Sigmoid colon (tissue), 7 donors: ENCODE measurements around the gene ALX4. TPM values are rescaled to one million over a fixed set of nuclear protein-coding genes. Genes with fewer than 3 reads are reported as not detected.

Experiments
- DNase-seq: peaks from one replicate; pipeline ENCODE4 v3.0.0-alpha.2; 2019
- H3K27ac ChIP-seq, 4 donors: fragments of 200-600 bp; sonication (generic); one replicate each; pipeline ENCODE4 v1.5.1; 2016 to 2019; ENCODE audit warnings: mild to moderate bottlenecking in 1 of 4
- H3K27me3 ChIP-seq, 3 donors: fragments of 200-600 bp; sonication (generic); one replicate each; pipeline ENCODE4 v1.5.1; 2019; ENCODE audit warnings: mild to moderate bottlenecking in 1 of 3
- H3K36me3 ChIP-seq, 4 donors: fragments of 200-600 bp; sonication (generic); one replicate each; pipeline ENCODE4 v1.5.1; 2016 to 2019
- H3K4me1 ChIP-seq, 4 donors: fragments of 200-600 bp; sonication (generic); one replicate each; pipeline ENCODE4 v1.5.1; 2017 to 2019
- H3K4me3 ChIP-seq, 4 donors: fragments of 200-600 bp; sonication (generic); one replicate each; pipeline ENCODE4 v1.5.1; 2017 to 2019; ENCODE audit warnings: mild to moderate bottlenecking in 2 of 4, moderate library complexity in 1 of 4
- H3K9me3 ChIP-seq, 4 donors: fragments of 200-600 bp in 3 of 4; sonication (generic) in 3 of 4; one replicate each; pipeline versions ENCODE4 v1.5.1 to v1.6.1; 2013 to 2019
- EP300 ChIP-seq, 4 donors: sonication (generic); formaldehyde crosslinking; IDR thresholded peaks; one replicate each; pipeline ENCODE4 v1.6.1; 2017; ENCODE audit warnings: antibody characterized with exemption in 4 of 4
- POLR2A ChIP-seq, 2 donors: fragments of 450-650 bp; IDR thresholded peaks; one replicate each; pipeline ENCODE4 v1.6.1; 2016; ENCODE audit warnings: antibody characterized with exemption in 2 of 2, mild to moderate bottlenecking in 2 of 2, moderate library complexity in 2 of 2
- POLR2AphosphoS5 ChIP-seq, 4 donors: sonication (generic); formaldehyde crosslinking; IDR thresholded peaks; one replicate each; pipeline ENCODE4 v1.6.1; 2017; ENCODE audit warnings: antibody characterized with exemption in 4 of 4
- WGBS, 2 donors: extraction: QIAGEN DNeasy Blood & Tissue Kit; methylation state at CpG; one replicate each; pipeline ENCODE4 v1.1.7; 2013; 5-methylcytosine and 5-hydroxymethylcytosine counted together
- intact Hi-C: fragments of 100-400 bp; cut with DNase I; formaldehyde crosslinking; loops from one replicate; pipeline ENCODE4 v1.15.1; 2023
- polyA plus RNA-seq, 3 donors: library from polyadenylated mRNA; stranded (reverse); fragments of 200-250 nt; gene quantifications; one replicate each; pipeline ENCODE4 v1.2.3, GENCODE V29; 2013
- total RNA-seq, 4 donors: library from RNA; depleted of rRNA; stranded (reverse); fragments of >200 nt; gene quantifications; one replicate each; pipeline ENCODE4 v1.1.0, GENCODE V29; 2016
- TF ChIP-seq, protein P1 (sequence below), 4 experiments: fragments of 450-650 bp in 3 of 4; fragments of 200-600 bp in 1 of 4; IDR thresholded peaks; one replicate each; pipeline ENCODE4 v1.5.1; 2016 to 2019; ENCODE audit warnings: antibody characterized with exemption in 4 of 4, mild to moderate bottlenecking in 3 of 4, moderate library complexity in 2 of 4
- donor health status: healthy with polysubstance abuse.
- donor health status: Bipolar disorder and iron deficiency.
- donor health status: healthy.

Gene ALX4
- total and polyA plus RNA-seq, 7 donors: not detected

DNA sequence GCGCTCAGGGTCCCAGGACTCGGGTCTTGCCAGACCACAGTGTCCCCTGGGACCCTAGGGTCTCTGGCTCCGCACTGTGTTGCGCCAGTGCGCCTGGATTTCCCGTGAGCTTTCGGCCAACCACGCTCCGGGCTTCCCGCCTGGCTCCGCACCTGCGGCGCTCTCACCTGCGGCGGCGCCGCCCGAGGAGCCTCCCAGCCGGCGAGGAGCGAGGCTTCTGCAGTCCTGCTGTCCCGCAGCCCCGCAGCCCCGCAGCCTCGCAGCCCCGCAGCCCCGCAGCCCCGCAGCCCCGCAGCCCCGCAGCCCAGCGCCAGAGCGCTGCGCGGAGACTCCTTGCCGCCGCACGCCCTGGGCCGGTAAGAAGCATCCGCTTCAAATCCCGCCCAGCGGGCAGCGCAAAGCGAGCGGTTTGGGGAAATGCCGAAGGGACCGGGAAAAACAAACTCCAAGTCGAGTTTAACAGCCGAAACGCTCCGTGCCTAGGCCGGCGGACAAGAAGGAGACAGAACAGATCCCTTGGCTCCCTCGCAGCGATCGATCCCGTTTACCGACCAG is 939 bp downstream of the ALX4 start:
- H3K4me1 ChIP-seq: peaks cover 0 to 49% (median 43%) of the 10 kb centered on the region in 4 donors

GRCh38 chr11:44308256-44308922 is 1.6 kb downstream of the ALX4 start:
- Histone ChIP-seq H3K27ac (no peak overlapping the region), H3K4me3 (no peak overlapping the region), H3K36me3 (no peaks in the 10 kb centered on the region), H3K27me3 (peaks cover 93 to 100% (median 99%) of the 10 kb centered on the region in 3 donors), H3K4me1 (peaks cover 0 to 50% (median 44%) of the 10 kb centered on the region in 4 donors), H3K9me3 (peaks cover 0 to 4% (median 0%) of the 10 kb centered on the region in 4 donors)
- DNase-seq: no peak
- intact Hi-C loops: no loop called here
- 59 to 65% methylated on average over 20 of the region's 20 CpGs for WGBS, 2 donors
- TF ChIP-seq POLR2A (IDR thresholded peaks at IDR 0.05): no peak
- TF ChIP-seq, protein P1, sequence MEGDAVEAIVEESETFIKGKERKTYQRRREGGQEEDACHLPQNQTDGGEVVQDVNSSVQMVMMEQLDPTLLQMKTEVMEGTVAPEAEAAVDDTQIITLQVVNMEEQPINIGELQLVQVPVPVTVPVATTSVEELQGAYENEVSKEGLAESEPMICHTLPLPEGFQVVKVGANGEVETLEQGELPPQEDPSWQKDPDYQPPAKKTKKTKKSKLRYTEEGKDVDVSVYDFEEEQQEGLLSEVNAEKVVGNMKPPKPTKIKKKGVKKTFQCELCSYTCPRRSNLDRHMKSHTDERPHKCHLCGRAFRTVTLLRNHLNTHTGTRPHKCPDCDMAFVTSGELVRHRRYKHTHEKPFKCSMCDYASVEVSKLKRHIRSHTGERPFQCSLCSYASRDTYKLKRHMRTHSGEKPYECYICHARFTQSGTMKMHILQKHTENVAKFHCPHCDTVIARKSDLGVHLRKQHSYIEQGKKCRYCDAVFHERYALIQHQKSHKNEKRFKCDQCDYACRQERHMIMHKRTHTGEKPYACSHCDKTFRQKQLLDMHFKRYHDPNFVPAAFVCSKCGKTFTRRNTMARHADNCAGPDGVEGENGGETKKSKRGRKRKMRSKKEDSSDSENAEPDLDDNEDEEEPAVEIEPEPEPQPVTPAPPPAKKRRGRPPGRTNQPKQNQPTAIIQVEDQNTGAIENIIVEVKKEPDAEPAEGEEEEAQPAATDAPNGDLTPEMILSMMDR (IDR thresholded peaks at IDR 0.05): no peak
- no peak for TF ChIP-seq POLR2AphosphoS5 (IDR thresholded peaks at IDR 0.05)
- TF ChIP-seq EP300 (IDR thresholded peaks at IDR 0.05): no peak

More for the DNA sequence above, 939 bp downstream of the ALX4 start:
- peaks cover 91 to 100% (median 99%) of the 10 kb centered on the region in 3 donors for H3K27me3 ChIP-seq
- H3K9me3 ChIP-seq: peaks cover 0 to 4% (median 0%) of the 10 kb centered on the region in 4 donors
- no peak overlapping the region for H3K27ac ChIP-seq
- TF ChIP-seq, protein P1 (IDR thresholded peaks at IDR 0.05): no peak
- TF ChIP-seq EP300 (IDR thresholded peaks at IDR 0.05): no peak
- TF ChIP-seq POLR2A (IDR thresholded peaks at IDR 0.05): no peak
- TF ChIP-seq POLR2AphosphoS5 (IDR thresholded peaks at IDR 0.05): no peak
- intact Hi-C loops: no loop called here
- DNase-seq: no peak
- peak overlapping the region in 2 of 4 donors; percentile 33 to 34 for H3K4me3 ChIP-seq
- no peaks in the 10 kb centered on the region for H3K36me3 ChIP-seq
- WGBS, 2 donors: 5 to 7% methylated on average over 57 of the region's 57 CpGs

GRCh38 chr11:44307340-44308099 is 2.4 kb downstream of the ALX4 start:
- H3K27me3 ChIP-seq: peaks cover 95 to 100% (median 99%) of the 10 kb centered on the region in 3 donors

GRCh38 chr11:44306918-44307244 is 3.1 kb downstream of the ALX4 start:
- Histone ChIP-seq H3K27me3 (peaks cover 93 to 100% (median 99%) of the 10 kb centered on the region in 3 donors), H3K4me3 (no peak overlapping the region), H3K9me3 (no peaks in the 10 kb centered on the region), H3K4me1 (peaks cover 0 to 50% (median 44%) of the 10 kb centered on the region in 4 donors), H3K36me3 (no peaks in the 10 kb centered on the region), H3K27ac (no peak overlapping the region)
- intact Hi-C loops: no loop called here
- whole genome bisulfite sequencing, 2 donors: 34 to 57% methylated on average over 7 of the region's 7 CpGs
- no peak for DNase-seq
- TF ChIP-seq POLR2A (IDR thresholded peaks at IDR 0.05): no peak
- no peak for TF ChIP-seq POLR2AphosphoS5 (IDR thresholded peaks at IDR 0.05)
- TF ChIP-seq, protein P1 (IDR thresholded peaks at IDR 0.05): no peak
- no peak for TF ChIP-seq EP300 (IDR thresholded peaks at IDR 0.05)

More at GRCh38 chr11:44307340-44308099, 2.4 kb downstream of the ALX4 start:
- intact Hi-C loops: no loop called here
- TF ChIP-seq, protein P1 (IDR thresholded peaks at IDR 0.05): no peak
- no peak for TF ChIP-seq POLR2A (IDR thresholded peaks at IDR 0.05)
- no peak for TF ChIP-seq EP300 (IDR thresholded peaks at IDR 0.05)
- TF ChIP-seq POLR2AphosphoS5 (IDR thresholded peaks at IDR 0.05): no peak
- H3K9me3 ChIP-seq: no peaks in the 10 kb centered on the region
- H3K27ac ChIP-seq: no peak overlapping the region
- 87 to 88% methylated on average over 10 of the region's 10 CpGs for WGBS, 2 donors
- DNase-seq: no peak
- H3K4me1 ChIP-seq: peaks cover 0 to 50% (median 44%) of the 10 kb centered on the region in 4 donors
- H3K36me3 ChIP-seq: no peaks in the 10 kb centered on the region
- no peak overlapping the region for H3K4me3 ChIP-seq
